ENCODE measurements around the gene MRPL24. TPM values are rescaled to one million over a fixed set of nuclear protein-coding genes. Genes with fewer than 3 reads are reported as not detected.
A peak's percentile ranks its signal among the peaks of the same experiment; 100 is the strongest.

The MRPL24 gene
- total and polyA plus RNA-seq, 2 of the 13 experiments (the other 11 are each of a cell fraction or from before 2014, with no cell fraction given) = 38.1 to 42.9 TPM

DNA sequence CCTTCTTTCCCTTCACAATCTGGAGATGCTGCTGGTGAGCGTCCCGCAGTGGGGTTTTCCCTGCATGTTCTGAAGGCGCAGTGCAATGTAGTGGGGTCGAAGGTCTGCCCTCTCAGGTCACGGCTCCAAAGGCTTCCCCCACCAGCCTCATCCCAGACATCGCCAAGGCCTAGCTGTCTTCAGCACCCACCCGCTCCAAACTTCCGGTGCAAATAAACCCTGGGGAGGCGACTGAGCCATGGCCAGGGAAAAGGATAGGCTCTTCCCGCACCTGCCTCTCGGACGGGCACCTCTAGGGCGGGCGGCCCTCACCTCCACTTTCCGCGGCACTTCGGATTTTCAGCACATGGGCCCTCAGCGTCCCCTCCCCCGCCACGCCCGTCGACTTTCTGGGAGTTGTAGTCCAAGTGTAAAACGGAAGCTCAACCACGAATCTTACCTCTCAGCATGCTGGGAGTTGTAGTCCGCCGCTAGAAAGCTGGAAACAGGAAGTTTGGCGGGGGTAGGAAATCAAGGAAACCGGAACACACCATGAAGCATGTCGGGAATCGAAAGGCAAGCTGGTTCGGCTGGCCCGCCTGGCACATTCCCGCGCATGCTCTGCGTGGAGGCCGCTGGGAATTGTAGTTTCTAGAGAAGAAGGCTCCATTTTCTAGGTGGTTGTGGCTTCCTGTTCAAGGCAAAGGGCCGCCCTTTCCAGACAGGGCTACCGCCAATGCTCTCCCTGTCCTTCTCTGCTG is at the start of gene MRPL24 (continued):
- TF ChIP-seq ZNF407 (CRISPR knock-in tag; IDR thresholded peaks at IDR 0.05; ENCODE audit: not compliant biosample characterization) (peak; percentile 55), AGO1 (IDR thresholded peaks at IDR 0.05; ENCODE audit: low read depth, low read length, poor library complexity, severe bottlenecking) (peak; percentile 90), TFE3 (CRISPR knock-in tag; IDR thresholded peaks at IDR 0.05) (peak; percentile 18; the same call in 1 of the 2 replicates), NR2F2 (IDR thresholded peaks at IDR 0.05; ENCODE audit: borderline replicate concordance, low read depth) (peak; percentile 68; the same call in 1 of the 2 replicates), NCOA2 (CRISPR knock-in tag; IDR thresholded peaks at IDR 0.05) (0 out of 2 replicates have a peak, but pooled peaks have one; percentile 15), POLR2AphosphoS2 (IDR thresholded peaks at IDR 0.05; ENCODE audit: low read depth, low read length) (no peak), ISL2 (CRISPR knock-in tag; IDR thresholded peaks at IDR 0.05) (no peak), SP140L (CRISPR knock-in tag; IDR thresholded peaks at IDR 0.05; ENCODE audit: borderline replicate concordance) (no peak), GATAD1 (CRISPR knock-in tag; IDR thresholded peaks at IDR 0.05) (peak; percentile 92), ZNF329 (CRISPR knock-in tag; IDR thresholded peaks at IDR 0.05; ENCODE audit: low read depth) (no peak; the same call in 1 of the 2 replicates), GPN1 (CRISPR knock-in tag; IDR thresholded peaks at IDR 0.05; ENCODE audit: borderline replicate concordance) (no peak), ZSCAN22 (CRISPR knock-in tag; IDR thresholded peaks at IDR 0.05) (no peak), TGIF2 (CRISPR knock-in tag; IDR thresholded peaks at IDR 0.05) (peak; percentile 57; the same call in 1 of the 2 replicates), CBX2 (IDR thresholded peaks at IDR 0.05; ENCODE audit: low read depth, low read length) (no peak), CBX2 (CRISPR knock-in tag; IDR thresholded peaks at IDR 0.05; ENCODE audit: low read depth) (0 out of 2 replicates have a peak, but pooled peaks have one; percentile 42)
- TF ChIP-seq, protein P1, sequence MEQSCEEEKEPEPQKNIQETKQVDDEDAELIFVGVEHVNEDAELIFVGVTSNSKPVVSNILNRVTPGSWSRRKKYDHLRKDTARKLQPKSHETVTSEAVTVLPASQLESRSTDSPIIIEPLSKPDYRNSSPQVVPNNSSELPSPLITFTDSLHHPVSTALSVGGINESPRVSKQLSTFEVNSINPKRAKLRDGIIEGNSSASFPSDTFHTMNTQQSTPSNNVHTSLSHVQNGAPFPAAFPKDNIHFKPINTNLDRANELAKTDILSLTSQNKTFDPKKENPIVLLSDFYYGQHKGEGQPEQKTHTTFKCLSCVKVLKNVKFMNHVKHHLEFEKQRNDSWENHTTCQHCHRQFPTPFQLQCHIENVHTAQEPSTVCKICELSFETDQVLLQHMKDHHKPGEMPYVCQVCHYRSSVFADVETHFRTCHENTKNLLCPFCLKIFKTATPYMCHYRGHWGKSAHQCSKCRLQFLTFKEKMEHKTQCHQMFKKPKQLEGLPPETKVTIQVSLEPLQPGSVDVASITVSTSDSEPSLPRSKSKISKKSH (CRISPR knock-in tag; IDR thresholded peaks at IDR 0.05; ENCODE audit: borderline replicate concordance) = peak; percentile 72; the same call in 1 of the 2 replicates
- TF ChIP-seq, protein P2, sequence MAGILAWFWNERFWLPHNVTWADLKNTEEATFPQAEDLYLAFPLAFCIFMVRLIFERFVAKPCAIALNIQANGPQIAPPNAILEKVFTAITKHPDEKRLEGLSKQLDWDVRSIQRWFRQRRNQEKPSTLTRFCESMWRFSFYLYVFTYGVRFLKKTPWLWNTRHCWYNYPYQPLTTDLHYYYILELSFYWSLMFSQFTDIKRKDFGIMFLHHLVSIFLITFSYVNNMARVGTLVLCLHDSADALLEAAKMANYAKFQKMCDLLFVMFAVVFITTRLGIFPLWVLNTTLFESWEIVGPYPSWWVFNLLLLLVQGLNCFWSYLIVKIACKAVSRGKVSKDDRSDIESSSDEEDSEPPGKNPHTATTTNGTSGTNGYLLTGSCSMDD (CRISPR knock-in tag; IDR thresholded peaks at IDR 0.05) = no peak

All from HepG2 (cell line).